ENCODE measurements around the gene AKAP13.

AKAP13 gene

DNA sequence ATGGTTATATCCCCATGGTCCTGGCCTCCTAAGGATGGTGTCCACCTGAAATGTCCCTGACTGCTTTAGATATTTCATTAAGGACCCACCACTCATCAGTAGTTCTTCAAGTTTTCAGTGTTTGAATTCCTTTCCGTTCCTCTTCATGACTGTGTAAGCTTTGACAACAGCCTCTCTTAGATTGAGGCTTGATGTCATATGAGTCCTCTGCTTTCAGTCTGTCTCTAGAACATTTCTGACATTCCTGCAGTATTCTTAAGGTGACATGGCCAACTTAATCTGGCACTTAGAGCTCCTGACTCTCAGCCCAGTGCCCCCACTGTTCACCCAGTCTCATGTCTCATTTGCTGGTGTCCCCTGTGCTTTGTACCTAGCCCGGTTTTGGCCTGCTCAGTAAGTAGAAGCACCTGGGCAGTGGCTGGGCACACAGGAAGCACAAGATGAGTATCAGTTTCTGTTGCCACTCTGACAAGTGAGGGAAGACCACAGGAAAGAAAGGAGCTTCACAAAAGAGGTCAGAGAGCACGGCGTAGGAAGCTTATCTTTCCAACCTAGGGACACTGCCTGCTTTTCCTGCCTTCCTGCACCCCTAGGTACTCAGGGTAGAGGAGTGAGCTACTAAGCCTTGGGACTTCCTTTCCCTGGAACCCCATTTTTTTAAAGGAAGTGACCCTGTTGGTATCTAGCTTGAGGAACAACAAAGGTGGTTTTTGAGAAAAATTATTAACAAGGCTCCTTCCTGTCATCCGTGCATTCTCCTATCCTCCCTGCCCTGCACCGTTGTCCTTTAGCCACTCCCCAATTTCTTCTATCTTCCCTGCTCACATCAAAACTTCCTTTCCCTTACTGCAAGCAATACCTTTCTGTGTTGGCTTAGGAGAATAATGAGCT lies 311.2 kb downstream of the AKAP13 start:
- TF ChIP-seq MAX (IDR thresholded peaks at IDR 0.05) (no peak), EGR1 (IDR thresholded peaks at IDR 0.05) (no peak), EP300 (IDR thresholded peaks at IDR 0.05; ENCODE audit: borderline replicate concordance) (no peak)

DNA sequence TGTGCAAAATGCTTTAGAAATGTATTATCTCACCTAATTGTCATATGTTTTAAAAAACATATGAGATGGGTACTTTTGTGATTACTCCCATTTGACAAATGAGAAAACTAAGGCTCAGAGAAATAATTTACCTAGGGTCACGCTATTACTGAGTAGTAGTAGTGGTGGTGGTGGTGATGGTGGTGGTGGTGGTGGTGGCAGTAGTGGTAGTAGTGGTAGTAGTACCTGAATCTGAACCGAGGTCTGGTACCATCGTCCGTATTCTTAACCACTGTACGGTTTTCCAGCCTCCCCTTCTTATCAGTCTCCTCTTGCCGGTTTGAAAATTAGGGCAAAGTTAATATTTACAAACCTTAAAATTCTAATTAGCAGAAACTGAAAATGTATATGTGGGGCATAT lies 311.9 kb downstream of the AKAP13 start:
- no peak for TF ChIP-seq TEAD4 (IDR thresholded peaks at IDR 0.05)
- no peak for TF ChIP-seq CREB1 (IDR thresholded peaks at IDR 0.05; ENCODE audit: low read depth)
- TF ChIP-seq EGR1 (IDR thresholded peaks at IDR 0.05): no peak
- no peak for TF ChIP-seq TAF1 (IDR thresholded peaks at IDR 0.05; ENCODE audit: low read depth)
- no peak for TF ChIP-seq FOXM1 (IDR thresholded peaks at IDR 0.05; ENCODE audit: borderline replicate concordance, low read depth)
- TF ChIP-seq YY1 (IDR thresholded peaks at IDR 0.05; ENCODE audit: low read depth): no peak
- no peak for TF ChIP-seq ZBTB7A (IDR thresholded peaks at IDR 0.05; ENCODE audit: low read depth)
- no peak for TF ChIP-seq EP300 (IDR thresholded peaks at IDR 0.05; ENCODE audit: borderline replicate concordance)
- TF ChIP-seq NFIC (IDR thresholded peaks at IDR 0.05): no peak
- TF ChIP-seq, protein P1, sequence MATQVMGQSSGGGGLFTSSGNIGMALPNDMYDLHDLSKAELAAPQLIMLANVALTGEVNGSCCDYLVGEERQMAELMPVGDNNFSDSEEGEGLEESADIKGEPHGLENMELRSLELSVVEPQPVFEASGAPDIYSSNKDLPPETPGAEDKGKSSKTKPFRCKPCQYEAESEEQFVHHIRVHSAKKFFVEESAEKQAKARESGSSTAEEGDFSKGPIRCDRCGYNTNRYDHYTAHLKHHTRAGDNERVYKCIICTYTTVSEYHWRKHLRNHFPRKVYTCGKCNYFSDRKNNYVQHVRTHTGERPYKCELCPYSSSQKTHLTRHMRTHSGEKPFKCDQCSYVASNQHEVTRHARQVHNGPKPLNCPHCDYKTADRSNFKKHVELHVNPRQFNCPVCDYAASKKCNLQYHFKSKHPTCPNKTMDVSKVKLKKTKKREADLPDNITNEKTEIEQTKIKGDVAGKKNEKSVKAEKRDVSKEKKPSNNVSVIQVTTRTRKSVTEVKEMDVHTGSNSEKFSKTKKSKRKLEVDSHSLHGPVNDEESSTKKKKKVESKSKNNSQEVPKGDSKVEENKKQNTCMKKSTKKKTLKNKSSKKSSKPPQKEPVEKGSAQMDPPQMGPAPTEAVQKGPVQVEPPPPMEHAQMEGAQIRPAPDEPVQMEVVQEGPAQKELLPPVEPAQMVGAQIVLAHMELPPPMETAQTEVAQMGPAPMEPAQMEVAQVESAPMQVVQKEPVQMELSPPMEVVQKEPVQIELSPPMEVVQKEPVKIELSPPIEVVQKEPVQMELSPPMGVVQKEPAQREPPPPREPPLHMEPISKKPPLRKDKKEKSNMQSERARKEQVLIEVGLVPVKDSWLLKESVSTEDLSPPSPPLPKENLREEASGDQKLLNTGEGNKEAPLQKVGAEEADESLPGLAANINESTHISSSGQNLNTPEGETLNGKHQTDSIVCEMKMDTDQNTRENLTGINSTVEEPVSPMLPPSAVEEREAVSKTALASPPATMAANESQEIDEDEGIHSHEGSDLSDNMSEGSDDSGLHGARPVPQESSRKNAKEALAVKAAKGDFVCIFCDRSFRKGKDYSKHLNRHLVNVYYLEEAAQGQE (IDR thresholded peaks at IDR 0.05; ENCODE audit: low read depth): no peak
- TF ChIP-seq, protein P2, sequence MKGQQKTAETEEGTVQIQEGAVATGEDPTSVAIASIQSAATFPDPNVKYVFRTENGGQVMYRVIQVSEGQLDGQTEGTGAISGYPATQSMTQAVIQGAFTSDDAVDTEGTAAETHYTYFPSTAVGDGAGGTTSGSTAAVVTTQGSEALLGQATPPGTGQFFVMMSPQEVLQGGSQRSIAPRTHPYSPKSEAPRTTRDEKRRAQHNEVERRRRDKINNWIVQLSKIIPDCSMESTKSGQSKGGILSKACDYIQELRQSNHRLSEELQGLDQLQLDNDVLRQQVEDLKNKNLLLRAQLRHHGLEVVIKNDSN (IDR thresholded peaks at IDR 0.05): no peak
- no peak for TF ChIP-seq MAX (IDR thresholded peaks at IDR 0.05)
- TF ChIP-seq RAD21 (IDR thresholded peaks at IDR 0.05; ENCODE audit: low read depth): no peak
- TF ChIP-seq CEBPB (IDR thresholded peaks at IDR 0.05): no peak
- no peak for TF ChIP-seq TCF12 (IDR thresholded peaks at IDR 0.05; ENCODE audit: low read depth)

DNA sequence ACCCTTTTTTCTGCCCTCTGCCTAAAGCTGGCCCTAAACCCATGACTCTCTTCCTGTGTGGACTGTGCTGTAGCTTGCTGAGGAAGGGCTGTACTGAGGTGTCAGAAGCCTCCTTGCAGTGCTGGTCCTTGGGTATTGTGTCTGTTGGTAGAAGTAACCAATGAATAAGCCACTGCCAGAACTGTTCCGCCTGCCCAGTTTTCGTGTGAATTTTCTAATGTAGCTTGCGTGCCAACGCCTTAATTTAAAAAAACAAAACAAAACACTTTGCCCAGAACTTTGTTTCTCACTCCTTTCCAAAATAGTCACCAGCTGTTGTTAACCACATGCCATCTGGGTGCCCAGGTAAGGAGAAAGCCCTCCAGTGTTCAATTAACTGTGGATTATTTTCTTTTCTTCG lies 312.5 kb downstream of the AKAP13 start:
- TF ChIP-seq YY1 (IDR thresholded peaks at IDR 0.05; ENCODE audit: low read depth) (no peak), CREB1 (IDR thresholded peaks at IDR 0.05; ENCODE audit: low read depth) (no peak), RAD21 (IDR thresholded peaks at IDR 0.05; ENCODE audit: low read depth) (no peak), CEBPB (IDR thresholded peaks at IDR 0.05) (no peak), ZBTB7A (IDR thresholded peaks at IDR 0.05; ENCODE audit: low read depth) (no peak), FOXM1 (IDR thresholded peaks at IDR 0.05; ENCODE audit: borderline replicate concordance, low read depth) (no peak), TEAD4 (IDR thresholded peaks at IDR 0.05) (no peak), NFIC (IDR thresholded peaks at IDR 0.05) (no peak), MAX (IDR thresholded peaks at IDR 0.05) (no peak), EP300 (IDR thresholded peaks at IDR 0.05; ENCODE audit: borderline replicate concordance) (no peak), TCF12 (IDR thresholded peaks at IDR 0.05; ENCODE audit: low read depth) (no peak), EGR1 (IDR thresholded peaks at IDR 0.05) (no peak), TAF1 (IDR thresholded peaks at IDR 0.05; ENCODE audit: low read depth) (no peak)
- TF ChIP-seq, protein P1 (IDR thresholded peaks at IDR 0.05; ENCODE audit: low read depth): no peak
- TF ChIP-seq, protein P2 (IDR thresholded peaks at IDR 0.05): no peak

GRCh38 chr15:85693277-85693676 lies 312.9 kb downstream of the AKAP13 start:
- TF ChIP-seq RAD21 (IDR thresholded peaks at IDR 0.05; ENCODE audit: low read depth): no peak
- no peak for TF ChIP-seq NFIC (IDR thresholded peaks at IDR 0.05)
- TF ChIP-seq TAF1 (IDR thresholded peaks at IDR 0.05; ENCODE audit: low read depth): no peak
- no peak for TF ChIP-seq TCF12 (IDR thresholded peaks at IDR 0.05; ENCODE audit: low read depth)
- TF ChIP-seq, protein P1 (IDR thresholded peaks at IDR 0.05; ENCODE audit: low read depth): no peak
- TF ChIP-seq TEAD4 (IDR thresholded peaks at IDR 0.05): no peak
- no peak for TF ChIP-seq FOXM1 (IDR thresholded peaks at IDR 0.05; ENCODE audit: borderline replicate concordance, low read depth)
- no peak for TF ChIP-seq YY1 (IDR thresholded peaks at IDR 0.05; ENCODE audit: low read depth)
- TF ChIP-seq MAX (IDR thresholded peaks at IDR 0.05): no peak
- TF ChIP-seq ZBTB7A (IDR thresholded peaks at IDR 0.05; ENCODE audit: low read depth): no peak
- TF ChIP-seq, protein P2 (IDR thresholded peaks at IDR 0.05): no peak
- TF ChIP-seq EGR1 (IDR thresholded peaks at IDR 0.05): no peak
- TF ChIP-seq EP300 (IDR thresholded peaks at IDR 0.05; ENCODE audit: borderline replicate concordance): no peak
- TF ChIP-seq CREB1 (IDR thresholded peaks at IDR 0.05; ENCODE audit: low read depth): no peak
- no peak for TF ChIP-seq CEBPB (IDR thresholded peaks at IDR 0.05)
